Skeletal muscle satellite cell (primary cell): ENCODE data around the gene EBI3.
"Not testable (repeated sequence)": the region's sequence is repeated elsewhere in the genome, so short reads cannot be mapped to it uniquely, and the experiment has no call there.

Experiments used
- H3K27me3 ChIP-seq: 2 replicates; pipeline ENCODE4 v1.7.0; 2013; ENCODE audit warnings: low read length; ENCODE audit not compliant: control insufficient read depth, insufficient read depth
- H3K36me3 ChIP-seq: 2 replicates; pipeline ENCODE4 v1.7.0; 2013; ENCODE audit warnings: mild to moderate bottlenecking, control low read depth, low read length; ENCODE audit not compliant: insufficient read depth
- H3K4me1 ChIP-seq: 2 replicates; pipeline ENCODE4 v1.7.0; 2013; ENCODE audit warnings: low read length; ENCODE audit not compliant: control insufficient read depth, insufficient read depth
- H3K4me2 ChIP-seq: 2 replicates; pipeline ENCODE4 v1.7.0; 2013; ENCODE audit warnings: mild to moderate bottlenecking, low read length
- H3K4me3 ChIP-seq: 2 replicates; pipeline ENCODE4 v1.7.0; 2013; ENCODE audit warnings: low read length
- H3K9ac ChIP-seq: 2 replicates; pipeline ENCODE4 v1.7.0; 2013; ENCODE audit warnings: mild to moderate bottlenecking, low read depth, low read length, moderate library complexity
- H3K9me3 ChIP-seq: replicated peaks from 2 replicates; pipeline ENCODE4 v1.7.0; 2013; ENCODE audit warnings: mild to moderate bottlenecking, control low read depth, low read length

EBI3 gene

DNA sequence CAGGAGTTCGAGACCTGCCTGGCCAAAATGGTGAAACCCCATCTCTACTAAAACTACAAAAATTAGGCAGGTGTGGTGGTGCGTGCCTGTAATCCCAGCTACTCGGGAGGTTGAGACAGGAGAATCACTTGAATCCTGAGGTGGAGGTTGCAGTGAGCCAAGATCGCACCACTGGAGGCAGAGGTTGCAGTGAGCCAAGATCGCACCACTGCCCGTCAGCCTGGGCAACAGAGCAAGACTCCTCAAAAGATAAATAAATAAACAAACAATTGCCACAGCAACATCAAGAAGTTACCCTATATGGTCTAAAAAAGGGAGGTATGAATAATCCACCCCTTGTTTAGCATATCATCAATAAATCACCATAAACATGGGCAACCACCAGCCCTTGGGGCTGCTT, 16.6 kb downstream of the EBI3 start:
- H3K4me1 ChIP-seq, H3K9me3 ChIP-seq, H3K9ac ChIP-seq, H3K27me3 ChIP-seq: not testable (repeated sequence)
- peak overlapping the region; percentile 89 for H3K4me3 ChIP-seq
- H3K36me3 ChIP-seq = peaks cover 17% of the 10 kb centered on the region
- peak overlapping the region; percentile 81 for H3K4me2 ChIP-seq

DNA sequence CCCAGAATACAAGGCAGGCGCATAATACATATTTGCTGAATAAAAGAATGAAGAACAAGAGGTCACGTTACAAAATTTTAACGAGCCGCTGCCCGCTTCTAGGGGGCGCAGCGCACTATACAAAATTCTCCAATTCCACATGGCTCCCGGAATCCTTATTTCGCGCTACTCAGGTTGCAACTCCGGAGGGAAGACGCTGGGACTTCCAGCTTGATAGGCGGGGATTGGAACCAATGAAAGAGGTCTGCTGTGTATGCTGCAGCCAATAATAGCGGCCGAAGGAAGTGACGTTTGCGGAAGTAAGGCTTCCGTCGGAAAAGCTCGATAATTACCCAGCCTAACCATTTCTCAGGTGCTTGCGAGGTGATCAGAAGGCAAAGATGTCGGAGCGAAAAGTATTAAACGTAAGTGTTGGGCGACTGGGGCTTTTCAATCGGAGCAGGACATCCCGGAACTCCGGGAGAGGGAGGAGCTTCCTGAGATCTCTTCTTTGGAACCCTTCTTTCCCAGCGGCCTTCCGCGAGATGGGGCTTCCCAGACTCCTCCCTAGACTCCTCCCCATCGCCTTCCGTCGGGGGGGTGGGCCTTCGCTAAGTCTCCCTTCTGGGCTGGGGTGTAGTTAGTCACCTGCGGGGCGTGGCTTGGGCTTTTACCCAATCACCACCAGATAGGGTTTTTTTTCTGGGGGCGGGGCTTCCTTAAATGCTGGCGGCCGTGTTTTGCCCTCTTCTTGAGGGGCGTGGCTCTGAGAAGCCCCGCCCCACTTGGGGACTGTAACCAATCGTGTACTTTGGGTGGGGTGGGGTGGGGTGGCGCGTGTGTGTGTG, 17.7 kb downstream of the EBI3 start, which contains the start of gene YJU2:
TSS of gene YJU2 (plus strand) at position 314 of the 827 bp plus-strand sequence. CDS start at position 381, 67 bp downstream.
- Histone ChIP-seq H3K4me2 (peak within 1 kb of the TSS; percentile 81), H3K4me3 (peak within 1 kb of the TSS; percentile 89), H3K4me1 (peaks cover 8% of the 10 kb centered on the region), H3K9ac (peak within 1 kb of the TSS; percentile 92), H3K9me3 (no peaks in the 10 kb centered on the region), H3K27me3 (no peaks in the 10 kb centered on the region), H3K36me3 (peaks cover 28% of the 10 kb centered on the region)

DNA sequence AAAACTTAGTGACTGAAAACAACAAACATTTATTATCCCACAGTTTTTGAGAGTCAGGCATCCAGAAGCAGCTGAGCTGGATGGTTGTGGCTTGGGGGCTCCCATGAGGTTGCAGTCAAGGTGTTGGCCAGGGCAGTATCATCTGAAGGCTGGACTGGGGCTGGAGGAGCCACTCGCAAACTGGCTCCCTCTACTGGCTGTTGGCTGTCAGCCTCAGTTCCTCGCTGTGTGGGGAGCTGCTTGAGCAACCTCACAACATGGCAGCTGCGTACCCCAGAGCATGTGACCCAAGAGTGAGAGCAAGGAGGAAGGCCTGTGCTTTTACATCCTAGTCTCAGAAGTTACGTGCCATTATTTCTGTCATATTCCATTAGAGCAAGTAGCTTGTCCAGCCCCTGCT, 27.2 kb downstream of the EBI3 start:
- no peaks in the 10 kb centered on the region for H3K27me3 ChIP-seq
- no peak overlapping the region for H3K4me3 ChIP-seq
- H3K4me1 ChIP-seq = no peaks in the 10 kb centered on the region
- peaks cover 7% of the 10 kb centered on the region for H3K9me3 ChIP-seq
- H3K9ac ChIP-seq = no peak overlapping the region
- no peak overlapping the region for H3K4me2 ChIP-seq
- peaks cover 52% of the 10 kb centered on the region for H3K36me3 ChIP-seq

DNA sequence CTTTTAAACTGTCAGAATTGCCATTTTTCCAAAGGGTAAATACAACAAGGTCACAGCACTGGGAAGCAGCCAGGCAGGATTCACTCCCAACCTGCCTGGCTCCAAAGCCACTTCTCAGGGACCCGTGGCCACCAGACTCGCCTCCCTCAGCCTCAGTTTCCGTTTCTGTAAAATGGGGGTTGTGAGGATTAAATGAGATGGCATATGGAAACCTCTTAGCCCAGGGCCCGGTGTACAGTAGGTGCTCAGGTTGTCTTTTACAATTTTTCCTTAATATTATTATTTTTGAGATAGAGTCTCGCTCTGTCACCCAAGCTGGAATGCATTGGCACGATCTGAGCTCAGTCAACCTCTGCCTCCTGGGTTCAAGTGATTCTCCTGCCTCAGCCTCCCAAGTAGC, 27.7 kb downstream of the EBI3 start:
- Histone ChIP-seq H3K9me3 (peaks cover 7% of the 10 kb centered on the region), H3K9ac (no peak overlapping the region), H3K4me1 (no peaks in the 10 kb centered on the region), H3K4me2 (no peak overlapping the region), H3K36me3 (peaks cover 47% of the 10 kb centered on the region), H3K4me3 (no peak overlapping the region), H3K27me3 (no peaks in the 10 kb centered on the region)

DNA sequence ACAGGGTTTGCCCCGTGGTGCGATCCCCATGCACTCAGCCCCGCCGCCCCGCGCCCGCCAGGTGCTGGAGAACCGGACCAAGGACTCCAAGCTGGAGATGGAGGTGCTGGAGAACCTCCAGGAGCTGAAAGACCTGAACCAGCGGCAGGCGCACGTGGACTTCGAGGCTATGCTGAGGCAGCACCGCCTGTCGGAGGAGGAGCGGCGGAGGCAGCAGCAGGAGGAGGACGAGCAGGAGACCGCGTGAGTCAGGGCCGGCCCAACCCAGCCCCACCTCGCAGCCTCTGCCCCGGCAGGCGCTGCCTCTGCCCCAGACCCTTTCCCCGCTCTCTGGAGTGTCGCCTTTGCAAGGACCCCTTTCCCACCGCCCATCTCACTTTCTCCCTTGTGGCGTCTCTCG, 28.9 kb downstream of the EBI3 start:
- no peak overlapping the region for H3K4me2 ChIP-seq
- H3K36me3 ChIP-seq = peaks cover 41% of the 10 kb centered on the region
- no peaks in the 10 kb centered on the region for H3K27me3 ChIP-seq
- H3K4me1 ChIP-seq = no peaks in the 10 kb centered on the region
- peaks cover 7% of the 10 kb centered on the region for H3K9me3 ChIP-seq
- no peak overlapping the region for H3K9ac ChIP-seq
- no peak overlapping the region for H3K4me3 ChIP-seq

DNA sequence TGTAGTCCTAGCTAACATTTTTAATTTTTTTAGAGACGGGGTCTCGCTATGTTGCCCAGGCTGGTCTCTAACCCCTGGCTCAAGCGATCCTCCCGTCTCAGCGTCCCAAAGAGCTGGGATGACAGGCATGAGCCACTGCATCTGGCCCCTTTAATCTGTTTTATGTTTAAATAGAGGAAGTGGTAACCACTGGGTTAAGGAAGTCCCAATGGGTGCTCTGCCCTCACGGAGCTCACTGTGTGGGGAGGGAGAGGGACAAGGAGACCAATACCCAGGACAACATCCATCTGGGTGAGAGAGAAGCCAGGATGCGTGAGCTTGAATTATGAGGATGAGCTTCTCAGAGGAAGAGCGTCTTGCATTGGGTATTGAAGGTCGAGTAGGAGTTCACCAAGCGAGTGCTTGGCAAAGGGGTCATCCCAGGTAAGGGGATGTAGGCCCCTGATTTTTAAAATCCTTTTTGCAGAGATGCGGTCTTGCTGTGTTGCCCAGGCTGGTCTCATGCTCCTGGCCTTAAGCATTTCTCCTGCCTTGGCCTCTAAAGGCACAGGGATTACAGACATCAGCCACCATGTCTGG, 31.4 kb downstream of the EBI3 start:
- Histone ChIP-seq H3K4me3 (no peak overlapping the region), H3K36me3 (peaks cover 35% of the 10 kb centered on the region), H3K9ac (no peak overlapping the region), H3K4me1 (no peaks in the 10 kb centered on the region), H3K9me3 (peaks cover 7% of the 10 kb centered on the region), H3K4me2 (no peak overlapping the region), H3K27me3 (no peaks in the 10 kb centered on the region)

DNA sequence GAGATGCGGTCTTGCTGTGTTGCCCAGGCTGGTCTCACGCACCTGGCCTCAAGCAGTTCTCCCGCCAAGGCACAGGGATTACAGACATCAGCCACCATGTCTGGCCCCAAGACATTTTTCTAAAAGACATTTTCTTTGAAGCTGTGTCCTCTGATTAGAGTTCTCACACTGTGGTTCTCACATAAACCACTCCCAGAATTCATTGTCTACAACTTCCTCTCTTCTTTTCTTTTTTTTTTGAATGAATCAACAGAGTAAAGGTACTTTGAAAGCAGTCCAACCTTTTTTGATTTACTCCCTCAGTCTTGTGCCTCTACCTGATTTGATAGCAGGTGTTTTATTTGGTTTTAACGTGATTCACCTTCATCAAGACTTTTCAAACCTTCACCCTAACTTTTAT, 35.5 kb downstream of the EBI3 start:
- Histone ChIP-seq H3K36me3 (peaks cover 32% of the 10 kb centered on the region), H3K4me1 (no peaks in the 10 kb centered on the region)

DNA sequence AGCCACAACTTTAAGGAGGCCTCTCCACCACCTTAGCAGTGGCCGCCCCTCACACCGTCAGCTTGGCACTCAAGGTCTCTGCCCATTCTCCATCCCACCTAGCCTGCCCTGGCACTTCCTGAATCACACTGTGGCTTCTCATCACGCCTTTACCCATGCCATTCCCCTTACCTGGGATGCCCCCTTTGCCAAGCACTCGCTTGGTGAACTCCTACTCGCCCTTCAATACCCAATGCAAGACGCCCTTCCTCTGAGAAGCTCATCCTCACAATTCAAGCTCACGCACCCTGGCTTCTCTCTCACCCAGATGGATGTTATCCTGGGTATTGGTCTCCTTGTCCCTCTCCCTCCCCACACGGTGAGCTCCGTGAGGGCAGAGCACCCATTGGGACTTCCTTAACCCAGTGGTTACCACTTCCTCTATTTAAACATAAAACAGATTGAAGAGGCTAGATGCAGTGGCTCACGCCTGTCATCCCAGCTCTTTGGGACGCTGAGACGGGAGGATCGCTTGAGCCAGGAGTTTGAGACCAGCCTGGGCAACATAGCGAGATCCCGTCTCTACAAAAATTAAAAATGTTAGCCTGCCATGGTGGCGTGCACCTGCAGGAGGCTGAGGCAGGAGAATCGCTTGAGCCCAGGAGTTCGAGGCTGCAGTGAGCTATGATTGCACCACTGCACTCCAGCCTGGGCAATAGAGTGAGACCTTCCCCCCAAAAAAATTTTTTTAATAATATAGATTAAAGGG, 37.1 kb downstream of the EBI3 start:
- Histone ChIP-seq H3K36me3 (peaks cover 27% of the 10 kb centered on the region), H3K9ac (no peak overlapping the region), H3K4me1 (no peaks in the 10 kb centered on the region), H3K4me3 (no peak overlapping the region), H3K4me2 (no peak overlapping the region), H3K9me3 (no peaks in the 10 kb centered on the region), H3K27me3 (no peaks in the 10 kb centered on the region)

More for the DNA sequence above, 35.5 kb downstream of the EBI3 start:
- no peak overlapping the region for H3K4me3 ChIP-seq
- H3K4me2 ChIP-seq = no peak overlapping the region
- no peak overlapping the region for H3K9ac ChIP-seq
- no peaks in the 10 kb centered on the region for H3K27me3 ChIP-seq
- no peaks in the 10 kb centered on the region for H3K9me3 ChIP-seq

DNA sequence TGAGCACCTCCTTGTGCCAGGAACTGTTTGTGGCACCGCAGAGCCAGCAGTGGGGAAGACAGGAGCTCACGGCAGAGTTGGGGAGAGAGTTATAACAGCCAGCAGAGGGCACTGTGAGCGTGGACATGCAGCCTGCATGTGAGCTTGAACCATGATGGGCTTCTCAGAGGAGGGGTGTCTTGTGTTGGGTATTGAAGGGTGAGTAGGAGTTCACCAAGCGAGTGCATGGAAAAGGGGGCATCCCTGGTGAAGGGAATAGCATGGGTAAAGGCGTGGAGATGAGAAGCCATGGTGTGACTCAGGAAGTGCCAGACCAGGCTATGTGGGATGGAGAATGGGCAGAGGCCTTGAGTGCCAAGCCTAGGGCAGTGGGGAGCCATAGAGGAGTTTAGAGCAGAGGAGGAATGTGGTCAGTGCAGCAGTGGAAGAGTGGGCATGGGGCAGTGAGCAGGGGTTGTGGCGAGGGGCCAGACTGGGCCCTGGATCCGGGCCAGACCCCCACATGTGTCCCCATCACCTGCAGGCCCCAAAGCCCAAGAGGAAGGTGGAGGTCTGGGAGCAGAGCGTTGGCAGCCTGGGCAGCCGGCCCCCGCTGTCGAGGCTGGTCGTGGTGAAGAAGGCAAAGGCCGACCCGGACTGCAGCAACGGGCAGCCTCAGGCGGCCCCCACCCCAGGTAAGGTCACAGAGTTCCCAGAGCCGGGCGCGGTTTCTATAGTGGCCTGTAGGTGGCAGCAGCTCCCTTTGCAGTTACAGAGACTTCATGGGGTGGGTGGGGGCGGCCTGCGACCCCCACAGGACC, 38.0 kb downstream of the EBI3 start:
- Histone ChIP-seq H3K36me3 (peaks cover 30% of the 10 kb centered on the region), H3K9me3 (no peaks in the 10 kb centered on the region)

DNA sequence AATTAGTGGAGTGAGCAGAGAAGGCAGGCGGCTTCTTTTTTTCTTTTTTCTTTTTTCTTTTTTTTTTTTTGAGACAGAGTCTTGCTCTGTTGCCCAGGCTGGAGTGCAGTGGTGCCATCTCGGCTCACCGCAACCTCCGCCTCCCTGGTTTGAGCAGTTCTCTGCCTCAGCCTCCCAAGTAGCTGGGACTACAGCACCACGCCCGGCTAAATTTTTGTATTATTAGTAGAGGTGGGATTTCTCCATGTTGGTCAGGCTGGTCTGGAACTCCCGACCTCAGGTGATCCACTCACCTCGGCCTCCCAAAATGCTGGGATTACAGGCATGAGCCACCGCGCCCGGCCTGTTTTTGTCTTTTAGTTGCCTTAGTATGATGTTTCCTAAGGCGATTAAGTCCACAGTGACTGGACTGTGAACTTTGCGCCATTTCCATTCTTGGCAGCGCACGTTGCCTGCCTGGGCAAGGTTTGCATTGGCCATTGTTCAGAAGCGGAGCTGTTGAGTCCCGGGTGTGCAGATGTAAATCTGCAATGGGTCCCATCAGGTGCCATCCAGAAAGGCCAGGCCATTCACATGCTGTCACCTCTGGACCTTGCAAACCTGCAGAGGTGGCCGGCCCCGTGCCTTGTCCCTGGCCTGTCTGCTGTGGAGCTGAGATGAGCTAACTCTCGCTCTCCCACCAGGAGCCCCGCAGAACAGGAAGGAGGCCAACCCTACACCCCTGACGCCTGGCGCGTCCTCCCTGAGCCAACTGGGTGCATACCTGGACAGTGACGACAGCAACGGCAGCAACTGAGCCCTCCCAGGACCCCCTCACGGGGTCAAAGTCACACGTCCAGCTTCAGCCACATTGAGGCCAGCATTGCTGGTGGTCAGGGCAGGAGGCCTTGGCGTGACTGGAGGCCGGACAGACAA, 38.8 kb downstream of the EBI3 start:
- Histone ChIP-seq H3K4me3 (no peak overlapping the region), H3K36me3 (peaks cover 28% of the 10 kb centered on the region), H3K9me3 (no peaks in the 10 kb centered on the region), H3K4me1 (no peaks in the 10 kb centered on the region), H3K27me3 (no peaks in the 10 kb centered on the region), H3K4me2 (no peak overlapping the region), H3K9ac (no peak overlapping the region)

More for the DNA sequence above, 38.0 kb downstream of the EBI3 start:
- no peak overlapping the region for H3K4me3 ChIP-seq
- H3K9ac ChIP-seq = no peak overlapping the region
- no peak overlapping the region for H3K4me2 ChIP-seq
- no peaks in the 10 kb centered on the region for H3K27me3 ChIP-seq
- no peaks in the 10 kb centered on the region for H3K4me1 ChIP-seq
